GM19025 (cell line): ENCODE measurements around the gene BLID.

Experiments
- ATAC-seq: cut with Tn5 transposase; IDR thresholded peaks from one replicate; pipeline ENCODE4 v1.9.1; 2021; ENCODE audit warnings: mild to moderate bottlenecking, low read depth, moderate library complexity; ENCODE audit not compliant: unreplicated experiment

Gene BLID

GRCh38 chr11:122115524-122116379, at the start of gene BLID:
TSS of gene BLID (minus strand) at chr11:122116215. CDS start at chr11:122115922, 293 bp downstream.
- no peak for ATAC-seq

- ATAC-seq, result no peak
Observed at GRCh38 chr11:122163053-122163819, 47.2 kb upstream of the BLID start.

- ATAC-seq, result no peak
Observed at GRCh38 chr11:122162095-122162494, 46.1 kb upstream of the BLID start.

- no peak for ATAC-seq
Observed at GRCh38 chr11:122160841-122161590, 45.0 kb upstream of the BLID start.

- no peak for ATAC-seq
Observed at GRCh38 chr11:122159861-122160260, 43.8 kb upstream of the BLID start.

- ATAC-seq, result no peak
Observed at GRCh38 chr11:122159173-122159721, 43.2 kb upstream of the BLID start.

- no peak for ATAC-seq
Observed at GRCh38 chr11:122158171-122158570, 42.2 kb upstream of the BLID start.

- no peak for ATAC-seq
Observed at GRCh38 chr11:122157653-122158161, 41.7 kb upstream of the BLID start.

- ATAC-seq, result no peak
Observed at GRCh38 chr11:122156940-122157382, 40.9 kb upstream of the BLID start.

- ATAC-seq, result no peak
Observed at GRCh38 chr11:122155765-122156527, 39.9 kb upstream of the BLID start.

GRCh38 chr11:122154994-122155393, 39.0 kb upstream of the BLID start:
- no peak for ATAC-seq

- no peak for ATAC-seq
Observed at GRCh38 chr11:122154227-122154626, 38.2 kb upstream of the BLID start.

- ATAC-seq, result no peak
Observed at GRCh38 chr11:122153746-122154145, 37.7 kb upstream of the BLID start.

GRCh38 chr11:122150216-122151124, 34.5 kb upstream of the BLID start:
- no peak for ATAC-seq

- no peak for ATAC-seq
Observed at GRCh38 chr11:122149202-122149601, 33.2 kb upstream of the BLID start.

- no peak for ATAC-seq
Observed at GRCh38 chr11:122146475-122146874, 30.5 kb upstream of the BLID start.

GRCh38 chr11:122145715-122146274, 29.8 kb upstream of the BLID start:
- ATAC-seq, result no peak

GRCh38 chr11:122144752-122145151, 28.7 kb upstream of the BLID start:
- ATAC-seq, result no peak
